ENCODE measurements around the gene CHRM1.

- TF ChIP-seq CTCF (conservative IDR thresholded peaks at IDR 0.05; ENCODE audit: low read length), result no peak
- no peak for TF ChIP-seq EZH2phosphoT487 (IDR thresholded peaks at IDR 0.05; ENCODE audit: borderline replicate concordance, low read depth, low read length)
These were observed 37.5 kb downstream of the CHRM1 start for GRCh38 chr11:62883673-62884072.
